ENCODE data around the gene BMPR1A. TPM values are rescaled to one million over a fixed set of nuclear protein-coding genes. Genes with fewer than 3 reads are reported as not detected.

Gene BMPR1A
- total RNA-seq, 4 donors from 2014 or later, result 72.7 to 89.5 (median 84.2) TPM

- DNase-seq, result peak; percentile 56 to 62
- Histone ChIP-seq H3K9me3 (no peaks in the 10 kb centered on the region), H3K27me3 (no peaks in the 10 kb centered on the region), H3K36me3 (no peaks in the 10 kb centered on the region), H3K4me3 (replicated peaks in 1 of 3) (peak overlapping the region; percentile 55 to 70 (median 69)), H3K4me1 (peaks cover 15 to 34% of the 10 kb centered on the region in 2 donors), H3K27ac (peak overlapping the region; percentile 93 to 99 (median 94))
- TF ChIP-seq CTCF (IDR thresholded peaks at IDR 0.05), result peak in 4 of 6 experiments; percentile 16 to 52 (median 32)
- TF ChIP-seq POLR2A (IDR thresholded peaks at IDR 0.05), result peak in 1 of 2 donors; percentile 48
- intact Hi-C loops (cut with DNase I), result no loop called here
- 2 to 4% methylated on average over 35 to 38 of the region's 47 CpGs for WGBS, 2 donors
Measured at GRCh38 chr10:86757113-86757972, 924 bp downstream of the BMPR1A start.

- H3K4me3 ChIP-seq (replicated peaks in 1 of 3), result peak overlapping the region; percentile 33 to 69 (median 55)
- no peaks in the 10 kb centered on the region for H3K27me3 ChIP-seq
- intact Hi-C loops (cut with DNase I), result no loop called here
- 16 to 18% methylated on average over 9 of the region's 9 CpGs for WGBS, 2 donors
- H3K36me3 ChIP-seq, result no peaks in the 10 kb centered on the region
- TF ChIP-seq CTCF (IDR thresholded peaks at IDR 0.05), result no peak
- TF ChIP-seq POLR2A (IDR thresholded peaks at IDR 0.05), result peak in 1 of 2 donors; percentile 28
- peak overlapping the region; percentile 93 to 99 (median 94) for H3K27ac ChIP-seq
- H3K9me3 ChIP-seq, result no peaks in the 10 kb centered on the region
- DNase-seq, result no peak
- peaks cover 12 to 25% of the 10 kb centered on the region in 2 donors for H3K4me1 ChIP-seq
Measured at GRCh38 chr10:86758189-86759072, 2.0 kb downstream of the BMPR1A start.

GRCh38 chr10:86759073-86759672 lies 2.8 kb downstream of the BMPR1A start:
- Histone ChIP-seq H3K4me1 (peaks cover 6 to 24% of the 10 kb centered on the region in 2 donors), H3K27ac (peak overlapping the region; percentile 93 to 99 (median 94)), H3K9me3 (no peaks in the 10 kb centered on the region), H3K4me3 (replicated peaks in 1 of 3) (peak overlapping the region in 2 of 3 donors; percentile 55 to 69), H3K36me3 (no peaks in the 10 kb centered on the region), H3K27me3 (no peaks in the 10 kb centered on the region)
- TF ChIP-seq CTCF (IDR thresholded peaks at IDR 0.05) (no peak), POLR2A (IDR thresholded peaks at IDR 0.05) (no peak)
- intact Hi-C loops (cut with DNase I), result no loop called here
- 24 to 32% methylated on average over 3 of the region's 3 CpGs for WGBS, 2 donors
- no peak for DNase-seq

GRCh38 chr10:86763404-86763803 lies 7.0 kb downstream of the BMPR1A start:
- DNase-seq, result no peak
- 77 to 79% methylated on average over 5 of the region's 5 CpGs for WGBS, 2 donors
- intact Hi-C loops (cut with DNase I), result no loop called here
- no peaks in the 10 kb centered on the region for H3K27me3 ChIP-seq
- H3K27ac ChIP-seq, result no peak overlapping the region
- H3K4me1 ChIP-seq, result peaks cover 15 to 28% of the 10 kb centered on the region in 2 donors
- H3K4me3 ChIP-seq (replicated peaks in 1 of 3), result no peak overlapping the region
- no peak for TF ChIP-seq CTCF (IDR thresholded peaks at IDR 0.05)
- no peak for TF ChIP-seq POLR2A (IDR thresholded peaks at IDR 0.05)
- H3K9me3 ChIP-seq, result no peaks in the 10 kb centered on the region
- no peaks in the 10 kb centered on the region for H3K36me3 ChIP-seq
